ENCODE measurements around the gene EYS. TPM values are rescaled to one million over a fixed set of nuclear protein-coding genes. Genes with fewer than 3 reads are reported as not detected.
A peak's percentile ranks its signal among the peaks of the same experiment; 100 is the strongest.

EYS gene
- total and polyA plus RNA-seq, 7 donors: 0.07 to 0.46 TPM; not detected in 5

DNA sequence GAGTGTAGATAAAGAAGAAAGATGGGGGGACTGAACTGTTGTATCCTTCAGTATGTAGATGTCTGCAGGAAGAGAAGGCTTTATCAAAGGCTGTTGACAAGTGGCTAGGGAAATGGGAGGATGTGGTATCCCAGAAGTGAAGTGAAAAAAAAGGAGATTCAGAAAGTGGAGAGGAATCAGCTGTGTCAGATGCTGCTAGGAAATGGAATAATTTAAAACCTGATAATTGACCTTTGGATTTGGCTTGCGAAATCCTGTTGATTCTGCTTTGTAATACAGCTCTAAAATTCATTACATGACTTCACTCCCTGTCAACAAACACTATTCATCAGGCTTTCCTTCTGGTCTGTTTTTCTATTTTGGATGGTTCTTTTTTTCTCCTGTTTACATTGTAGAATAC, 2029.7 kb downstream of the EYS start:
- peaks cover 0 to 6% (median 0%) of the 10 kb centered on the region in 4 donors for H3K36me3 ChIP-seq
- TF ChIP-seq POLR2A (IDR thresholded peaks at IDR 0.05): no peak
- TF ChIP-seq, protein P1, sequence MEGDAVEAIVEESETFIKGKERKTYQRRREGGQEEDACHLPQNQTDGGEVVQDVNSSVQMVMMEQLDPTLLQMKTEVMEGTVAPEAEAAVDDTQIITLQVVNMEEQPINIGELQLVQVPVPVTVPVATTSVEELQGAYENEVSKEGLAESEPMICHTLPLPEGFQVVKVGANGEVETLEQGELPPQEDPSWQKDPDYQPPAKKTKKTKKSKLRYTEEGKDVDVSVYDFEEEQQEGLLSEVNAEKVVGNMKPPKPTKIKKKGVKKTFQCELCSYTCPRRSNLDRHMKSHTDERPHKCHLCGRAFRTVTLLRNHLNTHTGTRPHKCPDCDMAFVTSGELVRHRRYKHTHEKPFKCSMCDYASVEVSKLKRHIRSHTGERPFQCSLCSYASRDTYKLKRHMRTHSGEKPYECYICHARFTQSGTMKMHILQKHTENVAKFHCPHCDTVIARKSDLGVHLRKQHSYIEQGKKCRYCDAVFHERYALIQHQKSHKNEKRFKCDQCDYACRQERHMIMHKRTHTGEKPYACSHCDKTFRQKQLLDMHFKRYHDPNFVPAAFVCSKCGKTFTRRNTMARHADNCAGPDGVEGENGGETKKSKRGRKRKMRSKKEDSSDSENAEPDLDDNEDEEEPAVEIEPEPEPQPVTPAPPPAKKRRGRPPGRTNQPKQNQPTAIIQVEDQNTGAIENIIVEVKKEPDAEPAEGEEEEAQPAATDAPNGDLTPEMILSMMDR (IDR thresholded peaks at IDR 0.05): no peak
- no peak for TF ChIP-seq EP300 (IDR thresholded peaks at IDR 0.05)
- TF ChIP-seq POLR2AphosphoS5 (IDR thresholded peaks at IDR 0.05): peak in 1 of 4 donors; percentile 2
- H3K27me3 ChIP-seq: no peaks in the 10 kb centered on the region
- no peaks in the 10 kb centered on the region for H3K9me3 ChIP-seq
- peaks cover 0 to 49% (median 33%) of the 10 kb centered on the region in 4 donors for H3K4me1 ChIP-seq
- DNase-seq: no peak
- no peak overlapping the region for H3K27ac ChIP-seq
- no peak overlapping the region for H3K4me3 ChIP-seq
- intact Hi-C loops (cut with DNase I): no loop called here
- WGBS, 2 donors: 16 to 50% methylated on average over 1 of the region's 1 CpG

DNA sequence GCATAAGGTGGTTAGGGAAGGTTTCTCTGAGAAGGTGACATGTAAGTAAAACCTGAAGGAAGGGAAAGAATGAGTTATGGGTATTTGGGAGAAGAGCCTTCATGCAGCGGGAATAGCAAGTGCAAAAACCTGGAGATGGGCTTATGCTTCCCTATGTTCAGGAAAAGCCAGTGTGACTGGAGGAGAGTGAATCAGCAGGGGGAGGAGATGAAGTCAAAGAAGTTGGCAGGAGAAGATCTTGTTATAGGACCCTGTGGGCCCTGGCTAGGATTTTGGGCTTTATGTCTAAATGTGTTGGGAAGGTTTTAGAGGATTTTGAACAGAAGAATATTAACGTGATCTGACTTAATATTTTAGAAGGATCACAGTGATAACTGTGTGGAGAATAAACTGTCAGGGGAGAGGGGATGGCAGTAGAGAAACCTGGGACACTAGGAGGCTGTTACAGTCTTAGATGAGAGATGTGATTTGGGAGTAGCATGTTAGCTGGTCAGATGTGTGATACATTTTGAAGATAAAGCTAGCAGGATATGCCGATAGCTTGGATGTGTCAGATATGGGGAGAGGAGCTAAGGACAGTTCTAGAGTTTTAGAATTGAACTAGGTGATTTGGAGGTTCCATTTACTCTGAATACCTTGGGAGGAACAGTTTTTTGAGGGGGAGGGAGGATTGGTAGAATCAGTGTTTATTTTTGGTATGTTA, 2030.5 kb downstream of the EYS start:
- TF ChIP-seq POLR2AphosphoS5 (IDR thresholded peaks at IDR 0.05): no peak
- TF ChIP-seq, protein P1 (IDR thresholded peaks at IDR 0.05): no peak
- TF ChIP-seq EP300 (IDR thresholded peaks at IDR 0.05): no peak
- TF ChIP-seq POLR2A (IDR thresholded peaks at IDR 0.05): no peak
- Histone ChIP-seq H3K4me3 (no peak overlapping the region), H3K36me3 (peaks cover 0 to 6% (median 0%) of the 10 kb centered on the region in 4 donors), H3K4me1 (peaks cover 0 to 42% (median 29%) of the 10 kb centered on the region in 4 donors), H3K27ac (no peak overlapping the region), H3K27me3 (no peaks in the 10 kb centered on the region), H3K9me3 (no peaks in the 10 kb centered on the region)
- WGBS, 2 donors: 86 to 91% methylated on average over 3 of the region's 3 CpGs
- no peak for DNase-seq
- intact Hi-C loops (cut with DNase I): no loop called here

DNA sequence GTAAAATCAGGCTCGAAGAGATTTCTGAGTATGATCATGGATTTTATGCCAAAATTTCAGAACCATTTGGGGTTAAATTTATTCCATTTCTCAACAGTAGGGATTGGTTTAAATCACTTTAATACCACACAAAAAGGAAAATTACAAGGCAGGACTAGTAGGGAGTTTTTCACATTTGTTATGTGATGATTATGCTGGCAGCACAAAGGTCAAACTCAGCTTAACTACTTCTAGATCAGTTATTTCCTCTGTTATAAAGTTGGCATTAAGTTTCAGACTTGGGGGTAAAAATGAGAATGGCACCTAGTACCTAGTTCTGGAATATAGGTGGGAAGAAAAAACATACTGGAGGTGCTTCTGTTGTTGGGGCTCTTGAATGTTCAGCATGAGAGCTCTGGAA, 2031.9 kb downstream of the EYS start:
- H3K27me3 ChIP-seq: no peaks in the 10 kb centered on the region
- no peak for DNase-seq
- H3K27ac ChIP-seq: no peak overlapping the region
- peaks cover 0 to 48% (median 29%) of the 10 kb centered on the region in 4 donors for H3K4me1 ChIP-seq
- H3K4me3 ChIP-seq: no peak overlapping the region
- TF ChIP-seq POLR2A (IDR thresholded peaks at IDR 0.05) (no peak), POLR2AphosphoS5 (IDR thresholded peaks at IDR 0.05) (no peak)
- TF ChIP-seq, protein P1 (IDR thresholded peaks at IDR 0.05): no peak
- intact Hi-C loops (cut with DNase I): no loop called here
- H3K36me3 ChIP-seq: peaks cover 0 to 3% (median 0%) of the 10 kb centered on the region in 4 donors
- WGBS, 2 donors: 23 to 67% methylated on average over 1 of the region's 1 CpG
- H3K9me3 ChIP-seq: no peaks in the 10 kb centered on the region

DNA sequence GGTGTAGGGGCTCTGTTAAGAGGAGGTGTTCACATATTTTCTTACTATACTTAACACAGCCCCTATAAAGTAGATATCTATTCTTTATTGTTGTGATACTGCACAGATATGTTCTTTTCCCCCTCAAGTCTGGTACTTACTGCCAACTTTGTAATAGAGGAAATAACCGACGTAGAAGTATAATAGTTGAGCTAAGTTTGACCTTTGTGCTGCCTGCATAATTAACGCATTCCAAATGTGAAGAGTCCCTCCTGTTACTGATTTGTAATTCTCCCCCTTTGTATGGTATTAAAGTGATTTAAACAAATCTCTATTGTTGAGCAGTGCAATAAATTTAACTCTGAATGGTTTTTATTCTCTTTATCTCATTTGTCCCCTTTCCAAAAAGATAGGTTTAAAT, 2032.4 kb downstream of the EYS start:
- WGBS, 2 donors: 21 to 50% methylated on average over 3 of the region's 3 CpGs
- intact Hi-C loops (cut with DNase I): no loop called here
- Histone ChIP-seq H3K9me3 (no peaks in the 10 kb centered on the region), H3K27ac (no peak overlapping the region), H3K4me1 (peaks cover 0 to 48% (median 30%) of the 10 kb centered on the region in 4 donors), H3K4me3 (no peak overlapping the region), H3K36me3 (no peaks in the 10 kb centered on the region), H3K27me3 (no peaks in the 10 kb centered on the region)
- TF ChIP-seq POLR2A (IDR thresholded peaks at IDR 0.05) (no peak), POLR2AphosphoS5 (IDR thresholded peaks at IDR 0.05) (no peak), EP300 (IDR thresholded peaks at IDR 0.05) (no peak)
- TF ChIP-seq, protein P1 (IDR thresholded peaks at IDR 0.05): no peak
- no peak for DNase-seq
